SHP77 (cell line): ENCODE data around the gene KCNE1.
"Not testable (repeated sequence)": the region's sequence is repeated elsewhere in the genome, so short reads cannot be mapped to it uniquely, and the experiment has no call there.

Source experiments
- DNase-seq, 2 experiments: peaks; one replicate each; lab custom pipeline; 2025; lab: John Stamatoyannopoulos, UW

KCNE1 gene

GRCh38 chr21:34511787-34512455 is at the start of gene KCNE1:
KCNE1 (minus strand) TSS chr21:34512210; CDS start chr21:34449634, 62,576 bp downstream.
- DNase-seq: no peak

- DNase-seq: no peak
These were observed 49.8 kb upstream of the KCNE1 start for GRCh38 chr21:34561806-34562205.

- no peak for DNase-seq
These were observed 48.6 kb upstream of the KCNE1 start for GRCh38 chr21:34560609-34561008.

GRCh38 chr21:34560021-34560420 is 48.0 kb upstream of the KCNE1 start:
- no peak for DNase-seq

- DNase-seq: no peak
These were observed 47.1 kb upstream of the KCNE1 start for GRCh38 chr21:34559089-34559631.

GRCh38 chr21:34558166-34558565 is 46.2 kb upstream of the KCNE1 start:
- DNase-seq: no peak

- no peak for DNase-seq
These were observed 45.3 kb upstream of the KCNE1 start for GRCh38 chr21:34557261-34557660.

GRCh38 chr21:34554670-34555069 is 42.7 kb upstream of the KCNE1 start:
- DNase-seq: not testable (repeated sequence)

- DNase-seq: no peak
These were observed 42.2 kb upstream of the KCNE1 start for GRCh38 chr21:34554227-34554626.

- no peak for DNase-seq
These were observed 41.3 kb upstream of the KCNE1 start for GRCh38 chr21:34553151-34553952.

GRCh38 chr21:34552360-34553098 is 40.5 kb upstream of the KCNE1 start:
- DNase-seq: no peak

- DNase-seq: no peak
These were observed 38.3 kb upstream of the KCNE1 start for GRCh38 chr21:34550182-34550799.

GRCh38 chr21:34548781-34549376 is 36.9 kb upstream of the KCNE1 start:
- DNase-seq: peak; percentile 49 to 72

- no peak for DNase-seq
These were observed 34.5 kb upstream of the KCNE1 start for GRCh38 chr21:34546542-34546941.

- DNase-seq: no peak
These were observed 33.3 kb upstream of the KCNE1 start for GRCh38 chr21:34545079-34545884.

- DNase-seq: peak; percentile 88 to 89
These were observed 32.1 kb upstream of the KCNE1 start for GRCh38 chr21:34544032-34544496.

GRCh38 chr21:34543017-34543416 is 31.0 kb upstream of the KCNE1 start:
- DNase-seq: no peak

- no peak for DNase-seq
These were observed 28.2 kb upstream of the KCNE1 start for GRCh38 chr21:34540206-34540605.

- no peak for DNase-seq
These were observed 25.8 kb upstream of the KCNE1 start for GRCh38 chr21:34537838-34538237.

- DNase-seq: no peak
These were observed 24.8 kb upstream of the KCNE1 start for GRCh38 chr21:34536820-34537219.

GRCh38 chr21:34536311-34536710 is 24.3 kb upstream of the KCNE1 start:
- DNase-seq: no peak
